SK-N-SH (cell line): ENCODE measurements around the gene HLA-DRB5.
"Not testable (repeated sequence)": the region's sequence is repeated elsewhere in the genome, so short reads cannot be mapped to it uniquely, and the experiment has no call there.

Source experiments
- CHD2 ChIP-seq: fragments of 150-350 bp; IDR thresholded peaks from 2 replicates; pipeline ENCODE4 v1.6.1; 2018; ENCODE audit warnings: low read length; ENCODE audit not compliant: partially characterized antibody
- CTCF ChIP-seq: fragments of 200-600 bp; sonication (generic); IDR thresholded peaks from 2 replicates; pipeline ENCODE4 v1.6.1; 2017; ENCODE audit warnings: antibody characterized with exemption, mild to moderate bottlenecking, moderate library complexity
- ELF1 ChIP-seq: IDR thresholded peaks from 2 replicates; pipeline ENCODE4 v1.4.0; 2012
- EP300 ChIP-seq, 2 experiments: IDR thresholded peaks; 2 replicates each; pipeline versions ENCODE4 v1.4.0 to v1.6.1; 2012; ENCODE audit warnings: borderline replicate concordance in 1 of 2, low read depth in 1 of 2, low read length in 1 of 2
- FOXJ3 ChIP-seq: sonication (generic); formaldehyde crosslinking; IDR thresholded peaks from 2 replicates; pipeline ENCODE4 v1.5.1; 2020; ENCODE audit warnings: mild to moderate bottlenecking, missing genetic modification reagents
- GATA2 ChIP-seq: sonication (generic); formaldehyde crosslinking; IDR thresholded peaks from 2 replicates; pipeline ENCODE4 v1.5.0; 2020; ENCODE audit warnings: mild to moderate bottlenecking, missing genetic modification reagents
- POLR2AphosphoS5 ChIP-seq: IDR thresholded peaks from 2 replicates; pipeline ENCODE4 v1.6.1; 2012; ENCODE audit warnings: low read depth, low read length
- RXRA ChIP-seq: IDR thresholded peaks from 2 replicates; pipeline ENCODE4 v1.4.0; 2012; ENCODE audit warnings: low read depth, mild to moderate bottlenecking, borderline replicate concordance
- SMC3 ChIP-seq: IDR thresholded peaks from 2 replicates; pipeline ENCODE4 v1.6.1; 2012; ENCODE audit warnings: low read depth, low read length, improper control_type of control experiment
- TAF1 ChIP-seq: IDR thresholded peaks from 2 replicates; pipeline ENCODE4 v1.6.1; 2012; ENCODE audit warnings: low read depth, mild to moderate bottlenecking, low read length, moderate library complexity, borderline replicate concordance
- YY1 ChIP-seq: IDR thresholded peaks from 2 replicates; pipeline ENCODE4 v1.4.0; 2012; ENCODE audit warnings: low read depth, mild to moderate bottlenecking

DNA sequence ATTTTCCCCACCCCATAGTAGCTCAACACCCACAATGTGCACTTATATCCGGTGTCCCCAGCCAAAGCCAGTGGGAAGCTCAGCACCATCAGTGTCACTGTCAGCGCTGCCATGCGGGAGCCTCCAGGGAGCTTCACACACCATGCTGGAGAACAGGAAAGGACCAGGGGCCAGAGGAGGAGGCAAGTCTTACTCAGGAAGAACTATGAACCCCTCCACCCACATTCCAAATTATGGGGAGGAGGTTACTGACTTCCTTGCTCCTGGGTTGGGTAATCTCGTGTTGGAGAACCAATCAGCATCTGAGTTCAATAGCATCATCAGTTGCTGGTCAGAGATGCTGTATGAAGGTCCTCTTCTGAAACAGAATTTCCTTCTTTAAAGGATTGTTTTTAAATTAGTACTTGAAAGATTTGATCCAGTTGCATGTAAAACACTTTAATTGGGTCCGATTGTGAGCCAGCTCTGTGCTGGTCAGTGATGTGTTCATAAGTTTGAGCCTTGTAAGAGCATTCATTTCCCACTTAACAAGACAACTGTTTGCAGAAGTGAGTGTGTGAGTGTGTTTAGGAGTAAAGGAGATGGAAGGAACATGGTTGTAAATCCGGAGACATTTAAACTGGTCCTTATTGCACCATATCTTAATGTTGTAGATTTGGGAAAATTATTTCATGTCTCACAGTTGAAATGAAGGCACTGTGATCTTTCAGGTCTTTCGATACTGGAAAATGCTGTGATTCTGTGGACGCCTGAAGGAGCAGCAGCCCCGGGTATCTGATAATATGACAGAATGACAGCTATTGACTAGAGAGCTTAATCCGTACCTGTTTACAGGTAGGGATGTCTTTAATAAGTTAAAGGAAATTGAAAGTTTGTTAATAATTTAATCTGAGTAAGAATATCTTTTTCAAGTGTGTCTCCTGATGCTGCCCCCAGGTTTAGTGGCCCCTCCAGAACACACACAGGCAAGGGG, 56.4 kb downstream of the HLA-DRB5 start:
- TF ChIP-seq CTCF; TAF1; GATA2 (CRISPR knock-in tag); EP300 (IDR thresholded peaks at IDR 0.05; ENCODE audit: borderline replicate concordance in 1 of 2, low read depth in 1 of 2, low read length in 1 of 2); RXRA; ELF1; CHD2; POLR2AphosphoS5; SMC3; YY1; FOXJ3: not testable (repeated sequence)
